Gastroesophageal sphincter (tissue), 3 donors: ENCODE data around the gene WARS2.

Source experiments
- POLR2A ChIP-seq, 2 donors: fragments of 450-650 bp; IDR thresholded peaks; one replicate each; pipeline ENCODE4 v1.6.1; 2017; ENCODE audit warnings: antibody characterized with exemption in 2 of 2, mild to moderate bottlenecking in 2 of 2, moderate library complexity in 1 of 2
- POLR2AphosphoS5 ChIP-seq: sonication (generic); formaldehyde crosslinking; IDR thresholded peaks from one replicate; pipeline ENCODE4 v1.6.1; 2017; ENCODE audit warnings: antibody characterized with exemption
- TF ChIP-seq, protein P1 (sequence below), 4 experiments: fragments of 200-600 bp in 2 of 4; fragments of 450-650 bp in 2 of 4; sonication (generic) in 1 of 4; IDR thresholded peaks; one replicate each; pipeline ENCODE4 v1.5.1; 2017 to 2019; ENCODE audit warnings: antibody characterized with exemption in 4 of 4, mild to moderate bottlenecking in 2 of 4, moderate library complexity in 2 of 4

- TF ChIP-seq, protein P1, sequence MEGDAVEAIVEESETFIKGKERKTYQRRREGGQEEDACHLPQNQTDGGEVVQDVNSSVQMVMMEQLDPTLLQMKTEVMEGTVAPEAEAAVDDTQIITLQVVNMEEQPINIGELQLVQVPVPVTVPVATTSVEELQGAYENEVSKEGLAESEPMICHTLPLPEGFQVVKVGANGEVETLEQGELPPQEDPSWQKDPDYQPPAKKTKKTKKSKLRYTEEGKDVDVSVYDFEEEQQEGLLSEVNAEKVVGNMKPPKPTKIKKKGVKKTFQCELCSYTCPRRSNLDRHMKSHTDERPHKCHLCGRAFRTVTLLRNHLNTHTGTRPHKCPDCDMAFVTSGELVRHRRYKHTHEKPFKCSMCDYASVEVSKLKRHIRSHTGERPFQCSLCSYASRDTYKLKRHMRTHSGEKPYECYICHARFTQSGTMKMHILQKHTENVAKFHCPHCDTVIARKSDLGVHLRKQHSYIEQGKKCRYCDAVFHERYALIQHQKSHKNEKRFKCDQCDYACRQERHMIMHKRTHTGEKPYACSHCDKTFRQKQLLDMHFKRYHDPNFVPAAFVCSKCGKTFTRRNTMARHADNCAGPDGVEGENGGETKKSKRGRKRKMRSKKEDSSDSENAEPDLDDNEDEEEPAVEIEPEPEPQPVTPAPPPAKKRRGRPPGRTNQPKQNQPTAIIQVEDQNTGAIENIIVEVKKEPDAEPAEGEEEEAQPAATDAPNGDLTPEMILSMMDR (IDR thresholded peaks at IDR 0.05) = no peak
- no peak for TF ChIP-seq POLR2A (IDR thresholded peaks at IDR 0.05)
- no peak for TF ChIP-seq POLR2AphosphoS5
Observed at GRCh38 chr1:119160866-119161265, 20.4 kb upstream of the WARS2 start.
